Stimulated activated CD8-positive, alpha-beta memory T cell treated with anti-CD3 and anti-CD28 coated beads, Interleukin-12 subunit alpha, Interleukin-12 subunit beta, amount 100 ng/mL, for 24 hours (primary cell): Measurements from ENCODE around the gene SLC12A3.
"Not testable (repeated sequence)": the region's sequence is repeated elsewhere in the genome, so short reads cannot be mapped to it uniquely, and the experiment has no call there.

ENCODE experiments used
- DNase-seq: peaks from one replicate; pipeline ENCODE4 v3.0.0-alpha.2; 2020; ENCODE audit errors: extremely low read depth

SLC12A3 gene

DNA sequence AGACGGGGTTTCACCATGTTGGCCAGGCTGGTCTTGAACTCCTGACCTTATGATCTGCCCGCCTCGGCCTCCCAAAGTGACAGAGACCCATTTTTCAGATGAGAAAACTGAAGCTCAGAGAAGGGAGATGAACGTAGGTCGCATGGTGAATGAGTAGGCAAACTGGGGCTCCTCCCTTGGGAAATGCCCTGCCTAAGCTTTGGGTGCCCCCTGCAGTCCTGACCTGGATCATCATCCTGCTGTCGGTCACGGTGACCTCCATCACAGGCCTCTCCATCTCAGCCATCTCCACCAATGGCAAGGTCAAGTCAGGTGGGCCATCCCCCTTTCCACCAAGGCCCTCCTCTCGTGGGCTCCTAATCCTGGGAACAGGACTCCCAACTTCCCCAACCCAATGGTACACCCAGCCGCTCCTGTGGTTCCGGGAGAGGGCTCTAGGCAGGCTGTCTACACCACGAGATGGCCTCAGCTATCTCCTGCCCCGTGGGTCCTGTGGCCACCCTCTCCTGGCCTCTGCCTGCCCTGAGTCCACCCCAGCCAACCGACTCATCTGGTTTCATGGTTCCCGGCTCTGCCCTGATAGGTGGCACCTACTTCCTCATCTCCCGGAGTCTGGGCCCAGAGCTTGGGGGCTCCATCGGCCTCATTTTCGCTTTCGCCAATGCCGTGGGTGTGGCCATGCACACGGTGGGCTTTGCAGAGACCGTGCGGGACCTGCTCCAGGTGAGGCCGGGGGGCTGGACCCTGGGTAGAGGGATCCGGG is 4.7 kb downstream of the SLC12A3 start:
- no peak for DNase-seq

DNA sequence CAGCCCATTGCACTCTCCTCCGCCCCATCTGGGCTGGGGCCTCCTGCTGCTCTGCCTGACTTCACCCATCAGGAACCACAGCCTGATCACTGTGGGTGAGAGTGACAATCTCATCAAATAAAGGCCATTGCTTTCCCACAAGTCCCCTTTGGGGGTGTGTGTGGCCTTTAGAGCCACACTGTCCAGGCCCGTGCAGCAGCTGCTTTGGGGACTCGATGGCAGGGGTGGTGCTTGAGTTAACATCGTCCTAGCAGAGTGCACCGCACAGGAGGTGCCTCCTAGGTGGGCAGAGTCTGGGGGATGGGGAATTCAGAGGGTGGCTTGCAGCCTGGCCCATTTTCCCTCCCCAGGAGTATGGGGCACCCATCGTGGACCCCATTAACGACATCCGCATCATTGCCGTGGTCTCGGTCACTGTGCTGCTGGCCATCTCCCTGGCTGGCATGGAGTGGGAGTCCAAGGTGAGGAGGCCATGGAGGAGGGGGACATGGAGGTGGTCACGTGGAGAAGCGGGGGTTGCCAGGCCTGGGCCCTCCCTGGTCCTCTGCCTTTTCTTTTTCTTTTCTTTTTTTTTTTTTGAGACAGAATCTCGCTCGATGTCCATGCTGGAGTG is 5.4 kb downstream of the SLC12A3 start:
- no peak for DNase-seq

- DNase-seq = no peak
Observed at GRCh38 chr16:56871172-56871593, 6.2 kb downstream of the SLC12A3 start.

- DNase-seq = no peak
Observed at GRCh38 chr16:56872863-56873391, 7.9 kb downstream of the SLC12A3 start.

- DNase-seq = no peak
Observed at GRCh38 chr16:56874800-56875199, 9.8 kb downstream of the SLC12A3 start.

DNA sequence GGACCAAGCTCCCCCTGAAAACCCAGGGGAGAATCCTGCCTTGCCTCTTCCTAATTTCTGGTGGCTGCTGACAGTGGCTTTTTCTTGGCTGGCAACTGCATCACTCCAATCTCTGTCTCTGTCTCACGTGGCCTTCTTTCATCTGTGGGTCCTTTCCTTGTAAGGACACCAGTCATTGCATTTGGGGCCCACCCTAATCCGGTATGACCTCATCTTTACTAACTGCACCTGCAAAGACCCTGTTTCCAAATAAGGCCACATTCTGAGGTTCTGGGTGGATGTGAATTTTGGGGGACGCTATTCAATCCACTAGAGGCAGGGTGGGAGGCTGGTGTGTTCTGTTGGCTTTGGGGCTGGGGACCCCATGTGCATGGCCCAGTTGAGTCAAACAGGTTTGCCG is 11.0 kb downstream of the SLC12A3 start:
- DNase-seq = no peak

- no peak for DNase-seq
Observed at GRCh38 chr16:56877486-56878182, 12.6 kb downstream of the SLC12A3 start.

- no peak for DNase-seq
Observed at GRCh38 chr16:56878282-56878854, 13.4 kb downstream of the SLC12A3 start.

- DNase-seq = no peak
Observed at GRCh38 chr16:56879276-56879675, 14.3 kb downstream of the SLC12A3 start.

GRCh38 chr16:56880176-56880575 is 15.2 kb downstream of the SLC12A3 start:
- DNase-seq = no peak

DNA sequence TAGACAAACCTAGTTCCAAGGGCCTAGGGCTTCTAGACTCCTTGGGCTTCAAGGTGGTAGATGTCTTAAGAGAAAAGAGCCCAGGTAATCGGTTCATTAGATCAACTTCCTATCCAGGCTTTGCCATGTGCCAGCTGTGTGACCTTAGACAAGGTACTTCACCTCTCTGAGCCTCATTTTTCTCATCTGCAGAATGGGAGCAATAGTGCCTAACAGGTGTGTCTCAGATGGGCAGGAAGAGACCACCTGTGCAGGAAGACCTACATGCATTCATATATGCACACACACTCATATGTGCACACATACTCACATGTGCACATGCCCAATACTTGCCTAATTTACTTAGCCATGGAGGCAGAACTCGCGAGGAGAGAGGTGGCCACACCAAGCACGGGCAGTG is 15.7 kb downstream of the SLC12A3 start:
- no peak for DNase-seq

- DNase-seq = no peak
Observed at GRCh38 chr16:56882077-56882800, 17.2 kb downstream of the SLC12A3 start.

DNA sequence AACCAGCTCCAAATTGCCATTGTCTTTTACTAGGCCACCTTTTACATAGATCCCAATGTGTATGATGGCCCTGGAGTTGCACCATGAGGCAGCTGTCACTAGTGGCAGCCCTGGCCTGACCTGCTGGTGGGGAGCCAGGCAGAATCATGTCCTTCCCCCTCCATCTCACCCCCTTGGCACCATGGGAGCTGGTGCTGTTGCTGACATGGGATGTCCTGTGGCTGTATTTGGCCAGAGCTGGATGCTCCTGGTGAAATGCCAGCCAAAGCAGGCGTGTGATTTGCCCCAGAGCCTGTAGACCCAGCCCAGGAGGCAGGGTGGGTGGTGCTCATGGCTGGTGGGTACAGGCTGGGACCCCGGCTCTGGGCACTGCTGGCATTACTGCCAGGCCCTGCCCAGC is 18.6 kb downstream of the SLC12A3 start:
- DNase-seq = no peak

DNA sequence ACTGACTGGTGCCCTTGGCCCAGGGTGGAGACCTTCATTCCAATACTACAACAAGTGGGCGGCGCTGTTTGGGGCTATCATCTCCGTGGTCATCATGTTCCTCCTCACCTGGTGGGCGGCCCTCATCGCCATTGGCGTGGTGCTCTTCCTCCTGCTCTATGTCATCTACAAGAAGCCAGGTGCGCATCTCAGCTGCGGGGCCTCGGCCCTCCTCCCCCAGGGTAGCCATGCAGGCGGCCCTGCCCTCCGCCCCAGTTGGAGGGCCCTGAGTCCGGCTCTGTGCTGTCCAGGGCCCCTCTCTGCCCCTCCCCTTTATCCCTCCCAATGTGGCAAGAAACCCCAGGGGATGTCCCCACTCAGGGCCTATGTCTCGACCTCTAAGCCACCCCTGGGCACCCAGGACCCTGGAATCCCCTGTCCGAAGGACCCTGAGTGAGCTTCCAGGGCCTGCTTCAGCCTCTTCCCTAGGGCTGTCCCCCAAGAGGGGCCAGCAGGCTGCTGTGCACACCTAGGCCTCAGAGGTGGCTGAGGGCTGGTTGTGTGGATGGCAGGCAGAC is 19.1 kb downstream of the SLC12A3 start:
- no peak for DNase-seq

DNA sequence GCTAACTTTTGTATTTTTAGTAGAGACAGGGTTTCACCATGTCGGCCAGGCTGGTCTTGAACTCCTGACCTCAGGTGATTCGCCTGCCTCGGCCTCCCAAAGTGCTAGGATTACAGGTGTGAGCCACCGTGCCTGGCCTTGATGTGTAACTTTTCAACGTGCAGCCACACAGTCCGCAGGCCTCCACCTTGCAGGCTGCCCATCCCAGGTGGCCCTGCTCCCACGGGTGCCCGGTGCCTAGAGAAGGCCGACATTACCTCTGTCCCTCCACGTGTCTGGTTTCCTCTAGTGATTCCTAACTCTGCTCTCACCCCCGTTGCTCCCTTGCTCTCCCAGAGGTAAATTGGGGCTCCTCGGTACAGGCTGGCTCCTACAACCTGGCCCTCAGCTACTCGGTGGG is 19.9 kb downstream of the SLC12A3 start:
- DNase-seq = not testable (repeated sequence)

GRCh38 chr16:56885446-56886162 is 20.6 kb downstream of the SLC12A3 start:
- no peak for DNase-seq

- no peak for DNase-seq
Observed at GRCh38 chr16:56886296-56886695, 21.3 kb downstream of the SLC12A3 start.

DNA sequence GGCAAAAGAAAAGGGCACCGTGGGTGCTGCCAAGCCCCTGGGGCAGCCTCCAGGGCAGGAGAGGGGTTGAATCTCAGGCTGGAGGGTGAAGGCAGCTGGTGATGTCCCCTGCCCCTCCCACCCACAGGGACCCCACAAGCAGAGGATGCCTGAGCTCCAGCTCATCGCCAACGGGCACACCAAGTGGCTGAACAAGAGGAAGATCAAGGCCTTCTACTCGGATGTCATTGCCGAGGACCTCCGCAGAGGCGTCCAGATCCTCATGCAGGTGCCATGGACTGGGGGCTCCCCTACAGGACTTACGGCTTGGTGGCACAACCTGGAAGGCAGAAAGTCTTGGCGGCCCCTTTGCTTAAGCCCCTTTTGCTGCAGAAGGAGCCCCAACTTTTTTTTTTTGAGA is 21.8 kb downstream of the SLC12A3 start:
- no peak for DNase-seq

- DNase-seq = no peak
Observed at GRCh38 chr16:56888806-56889205, 23.8 kb downstream of the SLC12A3 start.

DNA sequence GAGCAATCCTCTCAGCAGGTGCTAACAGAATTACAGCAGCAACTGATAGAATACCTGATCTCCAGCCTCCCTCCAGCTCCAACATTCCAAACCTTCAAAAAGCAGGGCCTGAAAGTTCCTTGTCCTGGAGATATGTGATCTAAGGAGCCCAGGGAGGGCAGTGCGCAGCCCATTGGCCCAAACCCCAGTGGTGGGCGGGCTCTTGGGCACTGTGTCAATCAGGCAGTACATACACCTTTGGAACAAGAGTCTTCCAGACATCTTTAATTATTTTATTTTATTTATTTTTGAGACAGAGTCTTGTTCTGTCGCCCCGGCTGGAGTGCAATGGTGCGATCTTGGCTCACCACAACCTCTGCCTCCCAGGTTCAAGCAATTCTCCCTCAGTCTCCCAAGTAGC is 24.2 kb downstream of the SLC12A3 start:
- no peak for DNase-seq

- no peak for DNase-seq
Observed at GRCh38 chr16:56891685-56892084, 26.7 kb downstream of the SLC12A3 start.
